C4-2B (cell line): ENCODE data around the gene KCNMA1.

Experiments used
- CTCF ChIP-seq: fragments of 450-650 bp; conservative IDR thresholded peaks from 2 replicates; pipeline ENCODE4 v1.5.1; 2017; ENCODE audit warnings: mild to moderate bottlenecking
- ZFX ChIP-seq: fragments of 450-650 bp; IDR thresholded peaks from 2 replicates; pipeline ENCODE4 v1.6.1; 2017

DNA sequence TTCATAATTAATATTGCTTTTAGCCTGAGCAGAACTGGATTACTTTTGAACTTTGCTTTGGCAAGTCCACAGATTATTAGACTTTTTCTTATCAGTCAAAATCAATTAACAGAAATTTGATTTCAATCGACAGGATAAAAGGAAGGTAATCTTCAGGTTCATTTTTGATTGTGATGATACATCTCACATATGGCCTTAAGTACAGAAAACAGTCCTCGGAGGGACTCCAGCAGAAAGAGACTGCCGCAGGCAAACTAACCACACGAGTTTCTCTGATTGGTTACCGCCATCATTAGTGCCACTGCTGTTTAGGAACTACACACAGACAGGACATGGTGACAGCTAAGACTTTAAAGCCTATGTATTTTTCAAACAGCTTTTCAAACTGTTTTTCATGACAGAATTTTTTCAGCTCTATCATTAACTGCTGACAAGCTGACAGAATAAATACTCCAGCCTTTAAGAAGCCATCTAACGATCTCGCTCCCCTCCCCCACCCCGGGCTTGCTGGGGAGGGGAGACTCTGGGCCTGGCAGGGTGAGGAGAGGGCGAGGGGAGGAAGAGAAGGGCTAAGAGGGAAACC lies 668.2 kb downstream of the KCNMA1 start:
- TF ChIP-seq CTCF (no peak), ZFX (no peak)
